PFSK-1 (cell line): ENCODE data around the gene HTR1A.

Experiments used
- FOXP2 ChIP-seq: optimal IDR thresholded peaks from 2 replicates; pipeline ENCODE3; 2011; ENCODE audit warnings: borderline replicate concordance, control low read depth, inconsistent platforms; ENCODE audit not compliant: insufficient read depth; ENCODE audit errors: extremely low read length, extremely low read depth
- POLR2AphosphoS5 ChIP-seq: IDR thresholded peaks from 2 replicates; pipeline ENCODE4 v1.6.1; 2012; ENCODE audit warnings: low read depth, mild to moderate bottlenecking, control low read depth, low read length, moderate library complexity
- SIN3A ChIP-seq: IDR thresholded peaks from 2 replicates; pipeline ENCODE4 v1.6.1; 2012; ENCODE audit warnings: mild to moderate bottlenecking, low read length, moderate library complexity, borderline replicate concordance; ENCODE audit not compliant: insufficient read depth
- TF ChIP-seq, protein P1 (sequence below), 2 experiments: IDR thresholded peaks; 2 replicates each; pipeline versions ENCODE4 v1.6.1 to v1.8.0; 2011 to 2012; ENCODE audit warnings: low read depth in 2 of 2, low read length in 2 of 2, control low read depth in 1 of 2, inconsistent platforms in 1 of 2, mild to moderate bottlenecking in 1 of 2, moderate library complexity in 1 of 2; ENCODE audit not compliant: insufficient read depth in 1 of 2

DNA sequence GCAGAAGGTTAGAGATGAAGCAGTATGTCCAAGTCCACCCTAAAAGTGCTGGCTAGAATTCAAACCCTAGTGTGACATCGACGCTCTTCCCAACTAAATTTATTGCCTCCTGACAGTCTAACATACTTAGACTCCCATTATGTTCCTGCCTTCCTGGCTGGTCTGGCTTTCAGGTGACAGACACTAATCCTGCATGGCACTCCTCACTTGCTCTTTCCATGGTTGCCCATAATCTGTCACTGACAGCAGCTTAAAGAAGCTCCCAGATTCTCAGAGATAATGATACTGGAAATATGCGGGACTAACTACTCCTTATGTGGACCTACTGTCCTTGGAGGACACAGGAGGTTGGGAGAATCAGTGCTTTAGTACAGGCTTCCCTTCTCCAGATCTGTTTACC, 41.7 kb upstream of the HTR1A start:
- no peak for TF ChIP-seq POLR2AphosphoS5
- no peak for TF ChIP-seq FOXP2
- TF ChIP-seq SIN3A, result no peak
- TF ChIP-seq, protein P1, sequence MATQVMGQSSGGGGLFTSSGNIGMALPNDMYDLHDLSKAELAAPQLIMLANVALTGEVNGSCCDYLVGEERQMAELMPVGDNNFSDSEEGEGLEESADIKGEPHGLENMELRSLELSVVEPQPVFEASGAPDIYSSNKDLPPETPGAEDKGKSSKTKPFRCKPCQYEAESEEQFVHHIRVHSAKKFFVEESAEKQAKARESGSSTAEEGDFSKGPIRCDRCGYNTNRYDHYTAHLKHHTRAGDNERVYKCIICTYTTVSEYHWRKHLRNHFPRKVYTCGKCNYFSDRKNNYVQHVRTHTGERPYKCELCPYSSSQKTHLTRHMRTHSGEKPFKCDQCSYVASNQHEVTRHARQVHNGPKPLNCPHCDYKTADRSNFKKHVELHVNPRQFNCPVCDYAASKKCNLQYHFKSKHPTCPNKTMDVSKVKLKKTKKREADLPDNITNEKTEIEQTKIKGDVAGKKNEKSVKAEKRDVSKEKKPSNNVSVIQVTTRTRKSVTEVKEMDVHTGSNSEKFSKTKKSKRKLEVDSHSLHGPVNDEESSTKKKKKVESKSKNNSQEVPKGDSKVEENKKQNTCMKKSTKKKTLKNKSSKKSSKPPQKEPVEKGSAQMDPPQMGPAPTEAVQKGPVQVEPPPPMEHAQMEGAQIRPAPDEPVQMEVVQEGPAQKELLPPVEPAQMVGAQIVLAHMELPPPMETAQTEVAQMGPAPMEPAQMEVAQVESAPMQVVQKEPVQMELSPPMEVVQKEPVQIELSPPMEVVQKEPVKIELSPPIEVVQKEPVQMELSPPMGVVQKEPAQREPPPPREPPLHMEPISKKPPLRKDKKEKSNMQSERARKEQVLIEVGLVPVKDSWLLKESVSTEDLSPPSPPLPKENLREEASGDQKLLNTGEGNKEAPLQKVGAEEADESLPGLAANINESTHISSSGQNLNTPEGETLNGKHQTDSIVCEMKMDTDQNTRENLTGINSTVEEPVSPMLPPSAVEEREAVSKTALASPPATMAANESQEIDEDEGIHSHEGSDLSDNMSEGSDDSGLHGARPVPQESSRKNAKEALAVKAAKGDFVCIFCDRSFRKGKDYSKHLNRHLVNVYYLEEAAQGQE (IDR thresholded peaks at IDR 0.05; ENCODE audit: insufficient read depth in 1 of 2, low read depth in 2 of 2, low read length in 2 of 2), result no peak
